Measurements from ENCODE around the gene EME1. TPM values are rescaled to one million over a fixed set of nuclear protein-coding genes. Genes with fewer than 3 reads are reported as not detected.

The EME1 gene
- total RNA-seq, 1 donor from 2014 or later: 1.3 TPM

- no peak for ATAC-seq
- DNase-seq: no peak
These were observed 6.5 kb downstream of the EME1 start for GRCh38 chr17:50379351-50380132.

GRCh38 chr17:50380369-50381259 lies 7.6 kb downstream of the EME1 start:
- peaks cover 50% of the 10 kb centered on the region for H3K36me3 ChIP-seq
- intact Hi-C loops (cut with DNase I): no loop called here
- no peaks in the 10 kb centered on the region for H3K27me3 ChIP-seq
- TF ChIP-seq CTCF (IDR thresholded peaks at IDR 0.05): no peak
- H3K9me3 ChIP-seq: no peaks in the 10 kb centered on the region
- H3K4me1 ChIP-seq: no peaks in the 10 kb centered on the region
- ATAC-seq (no peak), DNase-seq (no peak)
- no peak overlapping the region for H3K4me3 ChIP-seq
- no peak overlapping the region for H3K27ac ChIP-seq

More at GRCh38 chr17:50379351-50380132, 6.5 kb downstream of the EME1 start:
- H3K9me3 ChIP-seq: no peaks in the 10 kb centered on the region
- peaks cover 40% of the 10 kb centered on the region for H3K36me3 ChIP-seq
- TF ChIP-seq CTCF (IDR thresholded peaks at IDR 0.05): no peak
- H3K4me3 ChIP-seq: no peak overlapping the region
- no peak overlapping the region for H3K27ac ChIP-seq
- intact Hi-C loops (cut with DNase I): no loop called here
- no peaks in the 10 kb centered on the region for H3K27me3 ChIP-seq
- H3K4me1 ChIP-seq: no peaks in the 10 kb centered on the region

GRCh38 chr17:50381260-50381815 lies 8.3 kb downstream of the EME1 start:
- ATAC-seq (no peak), DNase-seq (no peak)
- Histone ChIP-seq H3K4me1 (no peaks in the 10 kb centered on the region), H3K9me3 (no peaks in the 10 kb centered on the region), H3K27ac (no peak overlapping the region), H3K36me3 (peaks cover 58% of the 10 kb centered on the region), H3K27me3 (no peaks in the 10 kb centered on the region), H3K4me3 (no peak overlapping the region)
- intact Hi-C loops (cut with DNase I): no loop called here
- TF ChIP-seq CTCF (IDR thresholded peaks at IDR 0.05): no peak

- DNase-seq: no peak
These were observed 8.9 kb downstream of the EME1 start for GRCh38 chr17:50381920-50382319.

More at GRCh38 chr17:50381920-50382319, 8.9 kb downstream of the EME1 start:
- Histone ChIP-seq H3K27ac (no peak overlapping the region), H3K9me3 (no peaks in the 10 kb centered on the region), H3K27me3 (no peaks in the 10 kb centered on the region), H3K4me1 (no peaks in the 10 kb centered on the region), H3K4me3 (no peak overlapping the region), H3K36me3 (peaks cover 64% of the 10 kb centered on the region)
- TF ChIP-seq CTCF (IDR thresholded peaks at IDR 0.05): no peak
- intact Hi-C loops (cut with DNase I): no loop called here
- ATAC-seq: no peak
